ENCODE results near the gene HOPX.
"Not testable (repeated sequence)": the region's sequence is repeated elsewhere in the genome, so short reads cannot be mapped to it uniquely, and the experiment has no call there.

HOPX gene

DNA sequence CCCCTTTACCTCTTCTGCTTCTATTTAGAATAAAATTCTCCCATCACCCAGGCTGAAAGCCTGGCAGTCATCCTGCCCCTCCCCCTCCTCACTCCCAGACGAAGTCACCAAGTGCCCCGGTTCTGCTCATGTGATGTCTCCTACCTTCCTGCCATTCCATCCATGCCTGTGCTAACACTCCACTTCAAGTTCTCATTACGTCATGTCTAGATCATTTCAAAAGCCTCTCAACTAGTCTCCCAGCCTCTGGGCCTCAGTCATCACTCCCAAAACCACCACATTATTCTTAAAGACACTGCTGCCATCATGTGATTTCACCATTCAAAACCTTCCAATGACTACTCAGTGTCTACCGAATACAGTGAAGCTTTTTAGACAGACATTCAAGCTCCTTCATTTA lies 17.2 kb upstream of the HOPX start:
- no peaks in the 10 kb centered on the region for H3K4me1 ChIP-seq
- H3K4me3 ChIP-seq (ENCODE audit: low read depth, low read length): no peak overlapping the region
- TF ChIP-seq CTCF (IDR thresholded peaks at IDR 0.05): no peak
- H3K9ac ChIP-seq: no peak overlapping the region
- H3K27me3 ChIP-seq (ENCODE audit: control insufficient read depth, insufficient read depth, low read length): no peaks in the 10 kb centered on the region
- H3K27ac ChIP-seq: no peak overlapping the region
- H3K79me2 ChIP-seq: no peaks in the 10 kb centered on the region
- H2AFZ ChIP-seq: no peak overlapping the region
- H3K36me3 ChIP-seq (ENCODE audit: control insufficient read depth, insufficient read depth, low read length): no peaks in the 10 kb centered on the region
- no peaks in the 10 kb centered on the region for H3K9me3 ChIP-seq (ENCODE audit: control insufficient read depth, low read length)
- H3K4me2 ChIP-seq (ENCODE audit: low read length): no peak overlapping the region

DNA sequence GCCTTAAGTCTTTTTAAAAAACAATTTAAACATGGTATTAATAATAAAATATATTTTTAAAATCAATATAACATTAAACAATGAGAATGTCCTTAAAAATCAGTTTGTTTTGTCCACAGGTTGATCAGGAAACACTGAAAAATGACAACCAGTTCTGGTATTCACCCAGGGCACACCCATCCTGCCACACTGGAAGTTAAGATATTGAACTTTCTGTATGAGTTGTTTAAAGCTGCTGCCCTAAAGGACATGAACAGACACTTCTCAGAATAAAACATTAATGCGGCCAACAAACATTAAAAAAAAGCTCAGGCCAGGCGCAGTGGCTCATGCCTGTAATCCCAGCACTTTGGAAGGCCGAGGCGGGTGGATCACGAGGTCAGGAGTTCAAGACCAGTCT lies 15.0 kb upstream of the HOPX start:
- no peak overlapping the region for H3K4me3 ChIP-seq (ENCODE audit: low read depth, low read length)
- no peak overlapping the region for H3K9ac ChIP-seq
- H3K27ac ChIP-seq: no peak overlapping the region
- no peaks in the 10 kb centered on the region for H3K79me2 ChIP-seq
- TF ChIP-seq CTCF (IDR thresholded peaks at IDR 0.05): no peak
- H3K4me2 ChIP-seq (ENCODE audit: low read length): no peak overlapping the region
- H3K4me1 ChIP-seq: no peaks in the 10 kb centered on the region
- no peaks in the 10 kb centered on the region for H3K27me3 ChIP-seq (ENCODE audit: control insufficient read depth, insufficient read depth, low read length)
- H2AFZ ChIP-seq: no peak overlapping the region
- no peaks in the 10 kb centered on the region for H3K9me3 ChIP-seq (ENCODE audit: control insufficient read depth, low read length)
- H3K36me3 ChIP-seq (ENCODE audit: control insufficient read depth, insufficient read depth, low read length): no peaks in the 10 kb centered on the region

- not testable (repeated sequence) for H3K36me3 ChIP-seq (ENCODE audit: control insufficient read depth, insufficient read depth, low read length); H2AFZ ChIP-seq; H3K4me1 ChIP-seq; H3K4me2 ChIP-seq (ENCODE audit: low read length); H3K4me3 ChIP-seq (ENCODE audit: low read depth, low read length); H3K79me2 ChIP-seq; H3K27ac ChIP-seq; H3K9me3 ChIP-seq (ENCODE audit: control insufficient read depth, low read length); H3K9ac ChIP-seq; H3K27me3 ChIP-seq (ENCODE audit: control insufficient read depth, insufficient read depth, low read length)
Measured at GRCh38 chr4:56693476-56693875, 12.4 kb upstream of the HOPX start.

DNA sequence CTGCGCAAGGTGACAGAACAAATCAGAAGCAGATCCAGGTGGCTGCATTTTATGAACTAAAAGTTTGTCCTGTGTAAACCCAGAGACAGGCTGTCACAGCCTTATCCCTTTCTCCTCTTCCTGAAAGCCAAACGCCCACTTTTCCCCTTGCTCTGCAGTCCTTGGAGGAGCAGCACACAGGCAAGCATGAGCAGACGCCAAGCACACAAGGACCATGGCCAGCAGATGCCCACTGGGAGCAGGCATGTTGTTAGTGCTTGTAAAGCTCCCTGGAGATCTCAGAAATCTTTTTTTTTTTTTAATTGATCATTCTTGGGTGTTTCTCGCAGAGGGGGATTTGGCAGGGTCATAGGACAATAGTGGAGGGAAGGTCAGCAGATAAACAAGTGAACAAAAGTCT lies 11.5 kb upstream of the HOPX start:
- no peaks in the 10 kb centered on the region for H3K4me1 ChIP-seq
- H3K79me2 ChIP-seq: no peaks in the 10 kb centered on the region
- H3K4me3 ChIP-seq (ENCODE audit: low read depth, low read length): no peak overlapping the region
- H3K4me2 ChIP-seq (ENCODE audit: low read length): no peak overlapping the region
- no peak overlapping the region for H2AFZ ChIP-seq
- no peaks in the 10 kb centered on the region for H3K9me3 ChIP-seq (ENCODE audit: control insufficient read depth, low read length)
- no peak for TF ChIP-seq CTCF (IDR thresholded peaks at IDR 0.05)
- no peaks in the 10 kb centered on the region for H3K36me3 ChIP-seq (ENCODE audit: control insufficient read depth, insufficient read depth, low read length)
- no peaks in the 10 kb centered on the region for H3K27me3 ChIP-seq (ENCODE audit: control insufficient read depth, insufficient read depth, low read length)
- H3K27ac ChIP-seq: no peak overlapping the region
- no peak overlapping the region for H3K9ac ChIP-seq

GRCh38 chr4:56691425-56691824 lies 10.3 kb upstream of the HOPX start:
- no peak overlapping the region for H2AFZ ChIP-seq
- no peak overlapping the region for H3K4me3 ChIP-seq (ENCODE audit: low read depth, low read length)
- no peaks in the 10 kb centered on the region for H3K79me2 ChIP-seq
- H3K27ac ChIP-seq: no peak overlapping the region
- no peaks in the 10 kb centered on the region for H3K36me3 ChIP-seq (ENCODE audit: control insufficient read depth, insufficient read depth, low read length)
- no peak overlapping the region for H3K9ac ChIP-seq
- no peaks in the 10 kb centered on the region for H3K9me3 ChIP-seq (ENCODE audit: control insufficient read depth, low read length)
- TF ChIP-seq CTCF (IDR thresholded peaks at IDR 0.05): no peak
- H3K27me3 ChIP-seq (ENCODE audit: control insufficient read depth, insufficient read depth, low read length): no peaks in the 10 kb centered on the region
- H3K4me1 ChIP-seq: no peaks in the 10 kb centered on the region
- no peak overlapping the region for H3K4me2 ChIP-seq (ENCODE audit: low read length)
